SIG-M5 treated with dmso at 0.1 percent for 504 hours (cell line): Measurements from ENCODE around the gene GIMAP2.
"Not testable (repeated sequence)": the region's sequence is repeated elsewhere in the genome, so short reads cannot be mapped to it uniquely, and the experiment has no call there.

ENCODE experiments used
- DNase-seq: peaks from one replicate; lab custom pipeline; 2025; ENCODE audit not compliant: unreplicated experiment; lab: John Stamatoyannopoulos, UW

Gene GIMAP2

DNA sequence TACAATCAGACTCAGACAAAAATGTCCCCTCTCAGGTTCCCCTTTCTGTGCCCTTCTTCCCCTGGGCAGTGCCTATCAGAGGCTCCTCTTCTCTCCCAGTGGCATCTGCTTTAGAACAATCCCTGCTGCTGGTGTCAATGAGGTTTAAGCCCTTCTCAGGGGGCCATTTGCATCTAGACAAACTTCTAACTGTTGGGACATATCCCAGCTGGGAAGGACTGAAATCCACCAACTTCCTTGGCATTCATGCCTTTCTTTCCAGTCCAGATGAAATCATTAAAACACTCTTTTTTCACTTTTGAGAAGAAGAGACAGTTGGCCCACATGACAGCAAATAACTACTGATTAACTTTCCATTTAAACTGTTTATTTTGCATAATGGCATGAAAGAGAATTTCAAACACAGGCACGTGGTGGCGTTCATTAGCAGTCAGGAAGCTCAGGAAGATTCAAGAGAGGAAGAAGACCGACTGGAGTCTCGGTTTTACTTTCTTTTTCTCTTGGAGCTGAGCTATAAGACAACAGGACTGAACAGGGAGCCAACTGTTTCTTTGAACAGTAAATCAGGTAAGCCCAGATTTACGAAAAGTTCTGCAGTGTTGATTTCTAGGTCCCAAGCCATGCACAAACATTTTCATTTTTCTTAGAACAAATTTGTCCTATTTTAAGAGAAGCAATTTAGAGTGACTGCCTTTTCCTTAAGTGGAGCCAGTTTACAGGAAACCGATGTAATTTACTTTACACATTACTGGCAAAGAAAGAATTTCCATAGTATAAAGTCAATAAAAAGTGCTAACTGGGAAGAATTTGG is at the start of gene GIMAP2:
Gene GIMAP2 (plus strand): TSS at position 488 of the 811 bp plus-strand sequence. CDS start 1,354 bp downstream, outside the sequence.
- peak; percentile 63 for DNase-seq

- no peak for DNase-seq
Measured at GRCh38 chr7:150641854-150642253, 43.7 kb upstream of the GIMAP2 start.

DNA sequence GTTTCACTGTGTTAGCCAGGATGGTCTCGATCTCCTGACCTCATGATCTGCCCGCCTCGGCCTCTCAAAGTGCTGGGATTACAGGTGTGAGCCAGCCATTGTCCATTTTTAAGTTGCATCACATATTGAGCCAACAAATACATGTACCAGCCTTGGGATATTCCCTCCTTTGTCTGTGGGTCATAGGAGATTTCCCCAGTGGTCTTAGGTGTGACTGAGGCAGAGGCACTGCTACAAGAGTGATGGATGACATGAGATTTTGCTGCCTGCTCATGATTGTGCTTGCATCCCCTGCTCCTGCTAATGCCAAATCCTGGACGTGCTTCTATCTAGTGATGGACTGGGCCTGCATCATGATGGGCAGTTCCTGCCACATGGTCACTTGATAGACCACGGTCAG is 42.6 kb upstream of the GIMAP2 start:
- DNase-seq, result no peak

- no peak for DNase-seq
Measured at GRCh38 chr7:150645259-150646020, 40.1 kb upstream of the GIMAP2 start.

DNA sequence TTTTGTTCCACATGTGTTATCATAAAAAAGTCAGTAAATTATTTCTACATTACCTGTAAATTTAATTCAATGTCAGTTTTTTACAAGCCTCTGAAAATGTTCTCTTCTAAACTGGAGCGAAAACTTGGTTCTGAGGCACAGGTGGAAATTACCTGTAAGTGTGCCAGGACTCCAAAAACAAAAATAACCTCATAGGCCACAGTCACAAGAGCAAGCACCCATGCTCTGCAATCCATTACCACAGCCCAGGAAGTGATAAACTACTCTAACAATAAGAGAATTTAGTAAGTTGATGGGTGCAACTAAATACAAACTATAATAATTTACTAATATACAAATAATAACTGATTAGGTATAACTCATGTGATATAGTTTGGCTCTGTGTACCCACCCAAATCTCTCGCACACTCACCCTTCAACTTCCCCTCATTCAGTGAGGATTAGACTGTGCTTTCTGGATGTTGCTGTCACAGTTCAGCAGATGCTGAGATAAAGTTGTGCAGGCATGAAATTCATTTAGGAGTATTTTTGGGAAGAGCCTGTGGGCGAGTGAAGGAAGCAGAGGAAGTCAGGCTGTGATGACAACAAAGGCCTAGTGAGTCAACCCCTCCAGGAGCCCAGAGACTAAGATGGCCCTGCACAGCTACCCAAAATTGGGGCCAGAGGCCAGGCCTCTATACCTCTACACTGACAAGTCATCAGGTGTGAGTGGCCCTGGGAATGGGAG is 37.0 kb upstream of the GIMAP2 start:
- no peak for DNase-seq

- no peak for DNase-seq
Measured at GRCh38 chr7:150649080-150649385, 36.5 kb upstream of the GIMAP2 start.

DNA sequence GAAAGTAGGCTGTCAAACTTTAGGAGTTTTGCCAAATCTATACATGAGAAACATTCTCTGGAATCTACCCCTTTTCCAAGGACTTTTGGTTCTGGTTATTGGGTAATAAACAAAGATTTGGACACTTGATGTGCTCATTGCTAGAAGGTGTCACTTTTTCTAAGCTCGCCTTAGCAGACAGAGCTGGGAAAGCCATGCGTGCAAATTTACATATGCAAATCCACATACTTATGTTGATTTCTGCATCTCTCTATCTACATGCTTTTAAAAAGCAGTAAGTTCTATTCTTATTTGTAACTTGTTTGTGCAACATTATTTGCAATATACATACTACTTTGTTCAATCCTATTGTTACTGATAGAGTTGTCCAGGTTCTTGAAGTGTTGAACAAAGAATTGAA is 30.8 kb upstream of the GIMAP2 start:
- DNase-seq, result no peak

GRCh38 chr7:150656047-150656446 is 29.5 kb upstream of the GIMAP2 start:
- no peak for DNase-seq

DNA sequence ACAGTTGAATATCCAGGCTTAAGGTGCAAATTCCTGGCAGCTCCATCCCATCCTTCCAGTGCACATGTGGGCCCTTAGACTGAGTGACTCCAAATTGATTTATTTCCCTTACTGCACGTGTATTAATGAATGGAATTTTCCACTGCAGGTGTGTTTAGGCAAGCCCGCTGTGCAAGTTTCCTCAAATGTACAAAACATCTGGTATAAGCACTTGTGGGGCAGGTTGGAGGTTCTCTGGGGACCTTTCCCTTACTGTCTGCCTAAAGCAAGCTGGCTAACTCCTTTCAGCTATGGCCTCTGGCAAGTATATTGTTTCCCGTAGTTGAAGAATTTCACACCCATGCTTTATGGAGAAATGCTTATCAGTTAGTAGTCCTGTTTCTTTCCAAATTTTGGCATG is 28.0 kb upstream of the GIMAP2 start:
- no peak for DNase-seq

DNA sequence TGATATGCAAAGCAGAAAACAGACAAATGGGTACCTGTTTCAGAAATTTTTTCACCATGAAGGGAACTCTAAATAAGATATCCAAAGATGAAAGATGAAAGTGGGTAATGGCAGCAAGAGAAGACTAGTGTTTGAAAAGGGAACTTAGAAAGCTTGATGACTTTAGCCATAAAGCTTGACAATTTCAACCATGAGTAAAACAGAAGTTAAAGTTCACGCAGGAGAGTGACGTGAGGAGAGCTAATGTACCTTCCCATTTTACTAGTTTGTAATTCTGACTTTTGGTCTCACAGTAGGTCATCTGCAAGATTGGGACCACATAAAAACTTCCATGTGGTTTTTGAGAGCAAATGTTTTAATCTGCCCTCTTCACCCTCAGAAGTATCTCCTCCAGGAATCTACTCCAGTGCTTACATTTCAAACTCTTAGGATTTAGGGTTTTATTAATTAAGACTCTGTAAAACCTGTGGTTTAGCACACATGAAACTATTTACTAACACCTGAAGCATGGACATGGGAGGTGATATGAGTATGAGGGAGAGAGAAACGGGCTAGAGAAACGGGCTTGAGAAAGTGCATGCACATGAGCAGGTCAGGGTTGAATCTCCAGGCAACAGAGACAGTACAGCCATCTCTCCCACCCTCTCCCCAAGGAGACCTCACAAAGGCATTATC is 24.4 kb upstream of the GIMAP2 start:
- no peak for DNase-seq

GRCh38 chr7:150662821-150663220 is 22.7 kb upstream of the GIMAP2 start:
- DNase-seq, result not testable (repeated sequence)

DNA sequence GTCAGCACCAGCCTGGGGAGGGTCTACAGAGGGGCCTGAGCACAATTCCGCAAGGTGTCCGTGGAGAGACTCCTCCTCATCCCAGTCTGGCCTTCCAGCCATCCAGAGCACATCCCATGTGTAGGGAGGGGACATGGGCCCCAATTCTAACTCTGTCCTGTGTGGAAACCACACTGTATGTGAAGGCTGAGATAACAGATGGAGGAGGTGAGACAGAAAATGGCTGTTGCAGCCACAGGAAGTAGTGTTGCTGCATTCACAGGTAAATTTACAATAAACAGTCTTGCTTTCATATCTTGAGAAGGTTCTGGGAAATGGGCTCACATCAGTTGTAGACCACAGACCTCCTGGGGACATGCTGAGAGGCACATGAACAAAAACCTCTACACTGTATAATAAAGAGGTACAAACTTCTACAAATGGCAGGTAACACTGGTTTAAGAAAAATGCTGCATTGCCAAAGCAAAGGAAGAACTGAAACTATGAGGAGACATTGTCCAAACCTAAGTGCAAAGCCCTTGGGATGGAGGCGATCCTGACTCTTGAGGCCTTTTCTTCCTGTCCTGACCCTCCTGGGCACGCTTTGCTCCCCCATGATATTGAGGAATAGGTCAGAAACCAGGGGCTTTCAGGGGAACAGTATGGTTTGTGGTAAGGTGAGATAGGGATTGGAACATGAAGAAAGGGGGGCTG is 21.6 kb upstream of the GIMAP2 start:
- no peak for DNase-seq

GRCh38 chr7:150665089-150665748 is 20.3 kb upstream of the GIMAP2 start:
- no peak for DNase-seq

DNA sequence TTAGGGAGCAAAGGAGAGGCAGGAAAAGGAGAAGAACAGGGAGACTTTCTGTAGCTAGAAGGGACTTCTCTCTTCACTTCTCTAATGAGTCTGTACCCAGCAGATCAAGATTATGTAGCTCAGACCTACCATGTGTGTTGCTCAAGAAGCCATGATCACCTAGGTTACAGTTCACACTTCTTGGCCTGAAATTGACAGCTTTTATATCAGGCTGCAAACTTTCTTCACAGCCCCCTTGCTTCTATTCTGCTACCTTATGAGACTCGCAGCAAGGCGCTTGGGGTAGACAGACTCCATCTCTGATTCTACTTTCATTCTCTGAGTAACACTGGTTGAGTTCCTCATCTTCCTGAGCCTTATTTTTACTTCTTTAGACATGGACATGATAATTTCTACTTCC is 19.6 kb upstream of the GIMAP2 start:
- no peak for DNase-seq

- DNase-seq, result no peak
Measured at GRCh38 chr7:150666412-150666811, 19.1 kb upstream of the GIMAP2 start.

DNA sequence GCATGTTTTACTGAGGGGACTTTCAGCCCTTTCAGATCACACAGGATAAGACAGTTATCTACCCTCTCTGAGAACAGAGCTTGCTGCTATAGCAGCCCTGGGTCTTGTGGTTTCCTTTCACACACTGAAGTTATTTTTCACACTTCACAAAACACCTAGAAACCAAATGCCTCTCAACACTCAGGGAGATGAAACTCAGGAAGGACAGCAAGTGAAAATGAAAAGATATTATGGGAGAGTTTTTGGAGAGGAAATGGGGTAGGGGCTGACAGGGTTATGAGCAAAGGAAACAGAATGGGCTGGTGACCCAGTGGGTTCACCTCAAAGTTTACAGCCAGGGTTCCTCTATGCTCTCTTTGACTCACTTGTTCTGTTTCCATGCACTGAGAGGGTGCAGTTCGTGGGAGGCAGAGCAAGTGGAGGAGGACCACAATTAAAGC is 17.0 kb upstream of the GIMAP2 start:
- no peak for DNase-seq

GRCh38 chr7:150668977-150669376 is 16.5 kb upstream of the GIMAP2 start:
- no peak for DNase-seq

GRCh38 chr7:150671798-150672585 is 13.5 kb upstream of the GIMAP2 start:
- DNase-seq, result not testable (repeated sequence)

DNA sequence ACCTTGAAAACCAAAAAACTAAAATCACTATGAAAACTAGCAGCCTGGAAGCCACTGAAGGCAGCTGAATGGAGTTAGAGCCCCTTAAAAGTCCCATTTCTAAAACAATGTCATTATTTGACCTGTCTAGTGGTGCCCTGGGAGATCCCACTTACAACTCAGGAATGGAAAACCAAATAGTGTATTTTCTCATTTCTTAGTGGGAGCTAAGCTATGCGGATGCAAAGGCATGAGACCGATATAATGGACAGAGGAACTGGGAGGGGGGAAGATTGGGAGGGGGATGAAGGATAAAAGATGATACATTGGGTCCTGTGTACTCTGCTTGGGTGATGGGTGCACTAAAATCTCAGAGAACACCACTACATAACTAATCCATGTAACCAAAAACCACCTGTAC is 9.8 kb upstream of the GIMAP2 start:
- DNase-seq, result no peak
